Hematopoietic multipotent progenitor cell treated with erythropoietin and hydrocortisone succinate and interleukin-3 and kit ligand, for 15 days (in vitro differentiated cells): ENCODE results near the gene PRR16.
"Not testable (repeated sequence)": the region's sequence is repeated elsewhere in the genome, so short reads cannot be mapped to it uniquely, and the experiment has no call there.

Experiments
- DNase-seq: peaks from one replicate; pipeline ENCODE4 v3.0.0-alpha.2; 2015; ENCODE audit warnings: low spot score

The PRR16 gene

DNA sequence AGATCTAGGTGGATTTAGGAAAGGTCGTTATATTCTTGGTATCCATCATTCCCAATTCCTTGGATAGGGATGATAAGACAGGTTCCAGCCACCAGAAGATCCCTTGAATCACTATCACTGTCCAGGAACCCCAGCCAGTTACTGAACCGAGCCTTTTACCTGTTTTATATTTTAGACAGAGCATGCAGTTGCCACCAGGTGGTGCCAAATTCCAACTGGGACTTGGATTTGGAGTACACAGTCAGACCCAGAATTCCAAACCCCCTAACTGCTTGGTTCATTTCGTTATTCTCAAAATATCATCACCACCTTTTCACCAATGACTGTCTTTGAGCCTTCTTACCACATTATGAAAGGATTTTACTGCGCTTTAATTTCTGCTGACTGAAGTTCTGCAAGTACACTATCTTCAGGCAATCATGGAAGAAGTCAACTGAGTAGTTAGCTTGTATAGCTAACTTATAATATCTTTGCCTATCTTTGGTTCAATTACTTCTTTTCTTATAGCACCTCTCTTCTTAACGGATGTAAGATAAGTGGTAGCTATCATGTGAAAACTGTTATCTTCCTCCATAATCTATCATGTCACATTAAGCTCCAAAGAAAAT, 191.8 kb downstream of the PRR16 start:
- DNase-seq = no peak

GRCh38 chr5:120657104-120657503, 193.0 kb downstream of the PRR16 start:
- DNase-seq = no peak

DNA sequence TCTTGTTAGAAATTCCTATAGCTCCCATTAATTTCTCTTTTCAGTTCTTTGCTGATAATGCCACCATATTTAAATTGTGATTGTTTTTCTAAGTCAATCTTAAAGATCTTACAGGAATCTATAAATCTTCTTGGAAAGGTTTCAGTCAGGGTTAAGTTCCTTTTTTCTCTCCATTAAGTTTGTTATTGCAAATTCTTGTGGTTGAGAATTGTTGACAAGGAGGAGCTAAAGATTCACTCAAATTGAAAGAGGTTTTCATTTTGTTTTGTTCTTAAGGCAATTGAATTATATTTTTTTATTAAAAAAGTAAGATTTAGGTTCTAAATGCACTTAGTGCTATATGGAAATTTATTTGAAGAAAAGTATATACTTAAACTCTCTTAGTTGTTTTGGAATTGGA, 213.4 kb downstream of the PRR16 start:
- DNase-seq = no peak

DNA sequence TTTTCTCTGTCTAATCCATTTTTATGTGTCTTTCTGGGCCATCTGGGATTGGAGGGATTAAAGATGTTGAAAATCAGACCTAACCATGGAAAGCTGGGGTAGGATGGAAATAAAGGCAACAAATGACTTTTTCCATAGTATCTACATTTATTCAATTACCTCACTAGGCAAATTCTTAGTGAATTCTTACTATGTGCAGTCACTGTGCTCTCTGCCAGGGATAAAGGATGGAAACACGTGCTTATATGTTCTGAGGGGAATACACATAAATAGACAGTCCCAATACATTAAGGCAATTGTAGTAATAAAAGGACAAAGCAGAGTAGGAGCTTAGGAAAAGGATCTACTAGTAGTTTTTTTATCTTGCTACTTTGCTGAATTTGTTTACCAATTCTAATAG, 214.2 kb downstream of the PRR16 start:
- DNase-seq = no peak

DNA sequence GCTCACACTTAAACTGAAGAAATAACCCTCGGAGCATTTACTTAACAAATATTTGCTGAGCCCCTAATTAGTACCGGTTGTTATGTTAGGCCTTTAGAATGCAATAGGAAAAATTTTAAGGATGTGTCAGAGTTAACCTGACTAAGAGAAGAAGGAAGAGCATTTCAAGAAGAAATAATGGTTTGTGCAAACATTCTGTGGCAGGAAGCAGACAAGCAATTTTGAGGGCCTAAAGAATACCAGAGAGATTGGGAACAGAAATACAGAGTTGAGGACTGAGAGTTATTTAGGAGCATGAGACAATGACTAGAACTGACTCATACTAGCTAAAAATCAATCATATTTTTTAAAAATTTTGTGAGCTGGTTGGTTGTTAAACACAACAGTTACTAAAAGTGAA, 218.8 kb downstream of the PRR16 start:
- no peak for DNase-seq

DNA sequence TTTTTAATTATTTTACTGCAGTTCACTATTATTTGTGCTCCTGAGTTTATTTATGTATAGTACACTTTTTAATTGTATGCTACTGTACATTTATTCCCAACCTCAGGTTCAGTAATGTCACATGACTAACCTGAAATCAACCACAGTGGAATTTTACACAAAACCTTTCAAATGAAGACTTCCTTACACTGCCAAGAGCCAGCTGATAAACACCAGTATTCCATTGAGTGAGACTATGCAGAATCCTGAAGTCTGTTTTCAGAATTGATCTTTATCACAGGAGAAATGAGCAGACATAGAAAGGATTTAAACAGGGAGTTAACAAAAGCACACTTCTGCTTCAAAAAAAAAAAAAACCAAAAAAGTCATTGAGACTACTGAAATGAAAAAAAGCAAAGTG, 219.5 kb downstream of the PRR16 start:
- DNase-seq = no peak

DNA sequence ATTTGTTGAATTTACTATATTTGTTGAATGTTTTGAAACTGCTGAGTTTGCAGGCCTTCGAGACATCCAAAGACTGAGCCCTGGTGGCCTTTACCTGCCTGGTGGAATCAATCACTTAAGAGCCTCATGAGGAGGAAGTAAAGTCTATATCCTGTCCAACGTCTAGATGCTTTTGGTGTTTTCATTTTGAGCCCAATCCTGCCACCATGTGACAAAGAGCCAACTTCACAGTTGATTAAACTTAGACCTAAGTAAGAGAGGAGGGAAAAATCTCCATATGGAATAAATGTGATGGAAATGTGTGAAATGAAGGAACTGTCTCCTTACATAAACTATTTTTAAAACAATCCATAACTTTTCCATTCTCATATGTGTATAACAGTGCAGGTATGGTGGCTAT, 220.1 kb downstream of the PRR16 start:
- no peak for DNase-seq

DNA sequence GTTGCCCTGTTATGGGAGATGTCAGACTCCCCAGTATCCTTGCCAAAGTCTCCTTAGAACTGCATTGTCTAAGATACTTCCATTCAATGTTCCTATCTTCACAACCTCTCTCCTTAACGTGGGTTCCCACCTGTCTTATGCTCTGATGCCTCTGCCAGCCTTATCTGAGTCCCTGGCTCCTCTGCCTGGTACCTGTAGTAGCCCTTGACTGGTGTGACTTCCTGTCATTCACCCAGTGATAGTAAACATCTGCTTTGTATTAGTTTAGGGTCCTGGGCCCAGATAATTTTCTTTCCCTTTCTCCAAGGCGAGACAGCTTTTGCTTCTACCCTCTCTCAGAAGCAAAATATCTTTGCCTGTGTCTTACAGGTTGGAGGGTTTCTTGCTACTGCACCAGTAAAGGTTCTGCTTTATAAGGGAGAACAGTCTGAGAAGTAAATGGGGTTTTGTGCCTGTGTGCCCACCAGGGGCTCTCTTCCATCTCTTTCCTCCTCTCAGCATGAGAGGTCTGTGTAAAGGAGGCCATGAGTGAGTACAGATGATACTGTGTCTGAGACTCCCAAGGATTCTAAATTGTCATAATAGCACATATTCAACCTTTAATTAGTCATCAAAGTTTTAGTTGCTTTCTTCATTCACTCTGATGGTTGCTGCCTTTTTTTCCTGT, 220.8 kb downstream of the PRR16 start:
- no peak for DNase-seq

DNA sequence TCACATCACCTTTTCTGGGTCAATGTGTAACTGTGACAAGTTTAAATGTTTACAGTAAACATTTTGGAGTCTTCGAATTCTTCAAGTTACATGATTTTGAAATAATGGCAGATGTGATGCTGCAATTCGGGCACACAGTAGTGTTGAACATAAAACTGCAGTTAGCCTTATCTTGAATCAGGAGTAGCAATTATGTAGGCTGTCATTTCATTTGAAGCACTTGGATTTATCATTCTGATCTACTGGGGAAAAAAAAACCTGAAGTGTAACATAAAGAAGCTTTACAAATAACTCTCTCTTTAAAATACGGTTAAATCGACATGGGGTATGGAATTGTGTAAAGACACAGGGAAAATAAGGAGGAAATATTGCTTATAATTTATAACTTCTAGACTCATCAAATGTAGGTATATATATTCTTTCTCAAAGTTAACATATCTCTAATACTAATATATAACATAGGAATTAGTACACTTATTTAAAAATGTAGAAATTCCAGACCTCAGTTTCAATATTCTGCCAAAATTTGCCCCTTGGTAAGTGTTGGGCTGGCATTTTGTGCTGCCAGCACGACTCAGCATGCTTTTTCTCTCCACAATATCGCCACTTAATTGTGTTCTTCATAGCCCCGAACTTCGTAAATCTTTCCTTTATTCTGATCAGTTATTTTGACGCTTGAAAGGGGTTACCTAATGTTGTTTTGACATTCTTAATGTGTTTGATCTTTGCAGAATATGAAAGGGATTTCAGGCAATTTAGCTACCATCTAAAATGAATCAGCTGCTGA, 226.7 kb downstream of the PRR16 start:
- no peak for DNase-seq

GRCh38 chr5:120692325-120692724, 228.2 kb downstream of the PRR16 start:
- DNase-seq = no peak

DNA sequence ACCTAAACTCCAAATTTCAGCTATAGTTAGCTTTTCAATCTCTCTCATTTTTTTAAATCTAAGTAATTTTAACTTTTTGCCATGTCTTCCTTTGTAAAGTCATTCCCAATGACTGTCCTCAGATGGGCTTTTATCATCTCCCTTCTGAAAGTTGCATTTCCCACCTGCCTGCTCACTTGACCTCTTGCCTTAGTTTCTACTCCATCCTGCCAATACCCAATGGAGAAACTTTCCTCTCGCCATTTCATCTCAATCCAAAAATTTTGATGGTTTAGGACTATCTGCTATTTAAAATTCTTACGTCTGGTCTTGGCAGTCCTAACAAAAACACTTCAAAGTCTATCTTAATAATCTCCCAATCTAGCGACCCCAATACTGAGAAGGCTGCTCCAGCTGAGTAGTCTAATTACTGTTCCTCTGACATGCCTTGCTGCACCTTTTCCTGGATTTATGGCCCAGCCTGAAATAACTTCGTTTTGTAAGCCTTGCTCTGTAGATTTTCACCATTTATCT, 231.3 kb downstream of the PRR16 start:
- DNase-seq = no peak

- no peak for DNase-seq
These were observed 233.0 kb downstream of the PRR16 start for GRCh38 chr5:120697147-120697546.

DNA sequence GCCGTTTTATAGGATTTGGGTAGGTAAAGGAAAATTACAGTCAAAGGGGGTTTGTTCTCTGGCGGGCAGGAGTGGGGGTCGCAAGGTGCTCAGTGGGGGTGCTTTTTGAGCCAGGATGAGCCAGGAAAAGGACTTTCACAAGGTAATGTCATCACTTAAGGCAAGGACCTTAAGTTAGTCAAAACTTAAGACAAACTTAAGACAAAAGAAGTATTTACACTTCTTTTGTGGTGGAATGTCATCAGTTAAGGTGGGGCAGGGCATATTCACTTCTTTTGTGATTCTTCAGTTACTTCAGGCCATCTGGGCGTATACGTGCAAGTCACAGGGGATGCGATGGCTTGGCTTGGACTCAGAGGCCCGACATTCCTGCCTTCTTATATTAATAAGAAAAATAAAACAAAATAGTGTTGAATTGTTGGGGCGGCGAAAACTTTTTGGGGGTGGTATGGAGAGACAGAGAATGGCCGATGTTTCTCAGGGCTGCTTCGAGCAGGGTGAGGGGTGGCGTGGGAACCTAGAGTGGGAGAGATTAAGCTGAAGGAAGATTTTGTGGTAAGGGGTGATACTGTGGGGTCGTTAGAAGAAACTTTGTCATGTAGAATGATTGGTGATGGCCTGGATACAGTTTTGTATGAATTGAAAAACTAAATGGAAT, 233.7 kb downstream of the PRR16 start:
- DNase-seq = not testable (repeated sequence)

DNA sequence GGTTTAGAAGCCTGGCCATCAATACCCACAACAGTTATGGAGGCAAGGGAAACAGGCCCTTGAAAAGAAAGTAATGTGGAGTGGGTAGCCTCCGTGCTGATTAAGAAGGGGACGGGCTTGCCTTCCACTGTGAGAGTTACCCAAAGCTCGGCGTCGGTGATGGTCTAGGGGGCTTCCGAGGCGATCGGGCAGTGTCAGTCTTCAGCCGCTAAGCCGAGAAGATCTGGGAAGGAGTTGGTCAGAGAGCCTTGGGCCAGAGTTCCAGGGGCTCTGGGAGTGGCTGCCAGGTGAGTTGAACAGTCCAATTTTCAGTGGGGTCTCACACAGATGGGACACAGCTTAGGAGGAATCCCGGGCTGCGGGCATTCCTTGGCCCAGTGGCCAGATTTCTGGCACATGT, 236.6 kb downstream of the PRR16 start:
- DNase-seq = not testable (repeated sequence)

GRCh38 chr5:120702817-120703538, 238.9 kb downstream of the PRR16 start:
- DNase-seq = not testable (repeated sequence)

DNA sequence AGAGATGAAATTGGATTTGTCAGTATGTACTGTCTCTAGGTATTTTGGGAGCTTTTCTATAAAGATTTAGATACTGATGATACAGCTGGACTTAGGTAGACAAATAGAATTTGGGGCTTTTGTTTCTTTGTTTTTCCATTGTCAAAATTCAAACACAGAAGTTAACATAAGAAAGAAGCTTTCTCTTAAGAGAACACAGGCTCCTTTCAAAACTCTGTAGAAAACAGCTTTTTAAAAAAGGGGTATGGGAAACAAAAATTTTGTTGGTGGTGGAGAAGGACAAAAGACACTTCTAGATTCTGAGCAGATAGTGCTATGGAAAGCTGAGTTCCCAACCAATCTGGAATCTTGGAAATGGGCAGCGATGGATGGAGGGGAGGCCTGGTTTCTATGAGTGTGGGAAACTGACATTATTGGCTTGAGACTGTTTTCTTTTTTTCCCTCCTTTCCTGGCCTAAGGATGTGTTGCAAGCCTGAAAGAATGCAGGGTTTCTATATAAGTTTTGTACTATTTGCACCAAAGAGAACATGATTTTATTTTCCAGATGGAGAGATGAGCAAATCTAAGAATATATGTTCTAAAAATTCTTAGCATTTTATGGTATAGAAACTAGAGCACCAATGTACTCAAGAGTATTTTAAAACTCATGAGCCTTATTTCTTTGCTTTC, 240.0 kb downstream of the PRR16 start:
- DNase-seq = no peak

DNA sequence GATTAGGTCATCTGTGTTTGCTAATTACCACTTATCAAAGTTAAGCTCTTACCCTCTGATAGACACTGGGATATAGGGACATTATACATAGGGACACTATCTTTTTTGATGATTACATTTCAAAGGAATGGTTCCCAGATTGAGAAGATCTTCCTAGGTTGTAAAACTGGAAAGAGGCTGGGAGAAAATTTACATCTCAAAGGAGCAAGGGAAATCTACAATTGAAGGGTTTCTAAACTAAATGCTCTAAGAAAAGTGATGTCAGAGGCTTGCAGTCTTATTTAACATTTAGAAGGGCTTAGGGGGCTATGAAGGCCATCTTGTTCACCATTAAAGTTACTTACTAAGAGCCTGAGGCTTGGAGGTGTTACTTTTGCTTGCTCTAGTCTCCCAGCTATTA, 242.8 kb downstream of the PRR16 start:
- DNase-seq = no peak

GRCh38 chr5:120717381-120717780, 253.3 kb downstream of the PRR16 start:
- no peak for DNase-seq

- DNase-seq = no peak
These were observed 266.1 kb downstream of the PRR16 start for GRCh38 chr5:120730214-120730613.

- DNase-seq = no peak
These were observed 269.9 kb downstream of the PRR16 start for GRCh38 chr5:120734033-120734432.

DNA sequence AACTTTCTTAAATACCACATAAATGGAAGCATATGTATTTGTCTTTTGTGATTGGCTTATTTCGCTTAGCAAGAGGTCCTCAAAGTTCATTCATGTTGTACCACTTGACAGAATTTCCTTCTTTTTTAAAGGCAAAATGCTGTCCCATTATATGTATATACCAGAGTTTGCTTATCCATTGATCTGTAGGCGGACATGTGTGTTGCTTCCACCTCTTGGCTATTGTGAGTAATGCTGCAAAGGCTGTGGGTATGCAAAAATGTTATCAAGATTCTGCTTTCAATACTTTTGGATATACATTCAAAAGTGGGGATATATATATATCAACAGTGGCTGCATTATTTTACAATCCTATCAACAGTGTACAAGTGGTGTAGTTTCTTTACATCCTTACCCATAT, 271.0 kb downstream of the PRR16 start:
- DNase-seq = no peak
